Stimulated activated CD4-positive, alpha-beta T cell treated with anti-CD3 and anti-CD28 coated beads, TNF-alpha, amount 100 ng/mL, for 4 hours (primary cell): ENCODE results near the gene PTPRF.
A peak's percentile ranks its signal among the peaks of the same experiment; 100 is the strongest.

Experiments used
- DNase-seq, 3 experiments: peaks; one replicate each; pipeline ENCODE4 v3.0.0-alpha.2; 2020; ENCODE audit warnings: low read depth in 3 of 3

Gene PTPRF

DNA sequence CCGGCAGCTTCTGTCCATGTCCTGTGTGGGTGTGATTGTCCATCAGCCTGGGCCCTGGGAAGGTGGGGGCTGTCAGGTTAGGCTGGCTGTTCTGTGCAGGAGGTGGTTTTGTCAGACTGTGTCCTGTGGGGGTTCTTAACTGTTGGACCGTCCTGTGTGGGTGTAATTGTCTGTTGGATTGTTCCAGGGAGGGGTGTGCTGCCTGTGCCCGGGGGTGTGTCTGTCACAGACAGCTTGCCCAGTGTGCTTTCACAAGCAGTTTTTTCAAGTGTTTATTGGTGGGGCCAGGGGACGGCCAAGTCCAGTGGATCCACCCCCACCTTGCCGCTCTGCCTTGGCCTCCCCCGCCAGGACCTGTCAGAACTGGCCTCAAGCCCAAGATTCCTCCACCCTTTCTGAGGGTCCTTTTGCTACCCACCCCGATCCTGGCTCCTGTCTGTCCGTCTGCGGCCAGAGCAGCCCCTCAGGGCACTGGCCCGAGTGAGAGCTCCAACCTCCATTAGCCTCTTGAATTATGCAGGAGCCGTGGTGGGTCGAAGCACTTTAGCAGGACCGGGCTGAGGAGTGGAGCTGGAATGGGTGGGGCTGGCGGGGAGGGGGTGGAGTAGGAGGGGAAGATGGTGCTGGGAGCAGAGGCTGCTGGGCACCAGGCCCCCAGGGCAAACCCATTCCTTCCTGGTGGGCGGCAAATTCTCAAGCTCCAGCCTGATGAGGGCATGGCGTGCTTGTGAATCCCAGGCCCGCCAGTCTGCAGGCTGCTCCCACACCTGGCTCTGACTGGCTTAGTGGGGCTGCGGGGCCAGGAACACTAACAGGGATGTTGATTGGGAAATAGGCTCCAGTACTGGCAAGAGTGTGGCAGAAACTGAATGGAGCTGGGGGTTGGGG is 47.2 kb downstream of the PTPRF start:
- no peak for DNase-seq

DNA sequence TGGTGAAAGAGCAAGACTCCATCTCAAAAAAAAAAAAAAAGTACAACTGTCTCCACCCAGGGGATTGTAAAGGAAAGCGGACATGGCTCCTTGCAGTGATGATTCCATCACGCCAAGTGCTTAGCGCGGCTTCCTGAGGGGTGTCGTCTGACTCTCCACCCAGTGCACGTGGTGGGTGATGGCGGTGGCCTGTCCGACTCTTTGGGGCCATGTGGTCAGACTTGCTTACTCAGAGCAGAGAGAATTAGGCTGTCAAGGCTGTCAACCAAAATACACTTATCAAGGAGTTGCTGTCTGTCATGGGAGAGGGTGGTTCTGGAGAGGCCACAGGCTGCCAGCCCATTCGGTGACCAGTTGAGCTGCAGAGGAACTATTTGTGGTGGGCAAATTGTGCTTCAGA is 49.4 kb downstream of the PTPRF start:
- no peak for DNase-seq

DNA sequence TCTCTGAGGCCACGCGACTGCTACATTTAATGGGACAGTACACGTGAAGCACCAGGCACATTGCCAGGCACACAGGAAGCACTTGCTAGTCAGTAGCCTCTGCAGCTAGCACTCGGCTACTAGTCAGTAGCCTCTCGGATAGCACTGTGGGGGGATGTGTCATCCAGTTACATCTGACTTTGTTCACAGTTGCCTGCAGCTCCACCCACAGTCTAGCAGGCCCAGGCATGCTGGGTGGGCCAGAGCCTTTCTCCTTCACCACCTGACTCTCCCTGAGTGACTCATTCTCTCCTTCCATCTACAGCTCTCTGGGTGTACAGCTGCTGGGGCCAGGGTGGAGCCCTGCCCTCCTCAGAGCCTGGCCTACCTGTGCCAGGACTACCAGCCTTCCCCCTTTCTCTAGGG is 51.5 kb downstream of the PTPRF start:
- DNase-seq, result peak in 1 of 3 experiments; percentile 18

DNA sequence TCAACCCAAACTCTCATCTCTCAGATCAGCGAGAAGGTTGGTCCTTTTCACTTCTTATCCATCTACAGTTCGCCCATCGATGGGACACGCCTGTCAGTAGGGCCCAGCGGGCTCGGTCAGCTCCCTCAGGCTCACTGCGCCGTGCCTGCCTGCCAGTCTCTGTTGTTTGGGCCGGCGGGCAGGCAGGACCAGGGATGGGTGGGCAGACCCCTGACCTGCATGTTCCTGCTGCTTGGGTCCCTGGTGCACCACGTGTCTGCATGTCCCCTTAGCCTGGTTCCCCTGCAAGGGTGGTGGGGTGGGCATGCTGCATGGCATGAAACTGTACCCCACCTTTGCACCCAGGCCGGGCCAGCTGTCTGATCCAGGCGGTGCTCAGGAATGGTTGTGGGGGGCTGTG is 52.4 kb downstream of the PTPRF start:
- no peak for DNase-seq

DNA sequence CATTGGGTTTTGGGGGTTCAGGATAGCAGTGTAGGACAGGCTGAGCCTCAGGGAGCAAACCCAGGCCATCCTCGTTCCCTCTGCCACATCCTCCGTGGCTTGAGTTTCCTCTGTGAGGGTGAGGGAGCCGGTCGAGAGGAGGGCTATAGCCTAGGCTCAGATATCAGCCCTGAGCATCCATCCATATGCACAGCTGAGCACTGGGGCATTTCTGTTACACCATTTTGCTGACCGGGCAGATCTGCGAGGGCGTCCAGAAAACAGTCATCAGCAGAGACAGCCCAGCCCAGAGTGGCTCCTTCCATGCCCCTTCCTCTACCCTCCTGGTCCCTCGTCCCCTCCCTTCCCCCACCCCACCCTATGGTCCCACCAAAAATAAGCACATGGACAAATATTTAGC is 53.5 kb downstream of the PTPRF start:
- no peak for DNase-seq

DNA sequence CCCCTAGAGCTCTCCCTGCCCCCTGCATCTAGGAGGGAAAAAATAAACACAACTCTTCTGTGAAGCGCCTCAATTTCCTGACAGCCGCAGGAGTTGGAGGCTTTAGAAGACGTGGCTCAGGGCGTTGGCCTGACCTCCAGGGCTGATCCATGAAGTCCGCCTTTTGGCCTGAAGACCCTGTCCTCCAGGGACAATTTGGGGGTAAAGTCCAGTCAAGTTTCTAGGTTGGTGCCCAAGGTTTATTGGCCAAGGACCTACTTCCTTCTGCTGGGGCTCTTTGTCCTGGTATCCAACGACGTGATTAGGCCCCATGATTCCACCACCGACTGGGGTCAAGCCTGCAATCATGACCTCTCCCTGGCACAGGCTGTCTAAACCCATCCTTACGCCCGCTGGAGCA is 54.9 kb downstream of the PTPRF start:
- no peak for DNase-seq

DNA sequence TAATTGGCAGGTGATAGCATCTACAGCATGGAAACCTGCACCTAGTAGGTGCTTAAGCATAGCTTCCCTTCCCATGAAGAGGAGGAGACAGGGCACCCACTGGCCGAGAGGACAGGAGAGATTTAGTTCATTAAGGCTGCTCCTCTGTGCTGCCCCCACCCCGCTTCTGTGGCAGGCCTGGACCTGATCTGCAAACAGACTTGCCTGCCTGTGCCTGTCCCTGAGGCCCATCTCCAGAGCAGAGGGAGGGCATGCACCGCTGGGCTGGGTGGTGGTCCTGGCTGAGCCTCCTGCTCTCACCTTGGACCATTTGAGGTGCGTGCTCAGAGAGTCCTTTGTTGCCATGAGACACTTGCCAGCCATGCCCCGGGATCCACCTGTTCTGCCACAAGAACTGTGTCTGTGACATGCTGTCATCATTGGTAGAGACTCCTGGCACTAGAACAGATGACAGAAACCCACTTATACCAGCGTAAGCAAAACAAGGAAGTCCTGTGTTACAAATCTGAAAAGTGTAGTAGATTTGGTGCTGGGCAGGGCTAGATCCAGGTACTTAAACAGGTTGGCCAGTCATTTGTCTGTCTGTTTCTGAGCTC is 55.6 kb downstream of the PTPRF start:
- no peak for DNase-seq

DNA sequence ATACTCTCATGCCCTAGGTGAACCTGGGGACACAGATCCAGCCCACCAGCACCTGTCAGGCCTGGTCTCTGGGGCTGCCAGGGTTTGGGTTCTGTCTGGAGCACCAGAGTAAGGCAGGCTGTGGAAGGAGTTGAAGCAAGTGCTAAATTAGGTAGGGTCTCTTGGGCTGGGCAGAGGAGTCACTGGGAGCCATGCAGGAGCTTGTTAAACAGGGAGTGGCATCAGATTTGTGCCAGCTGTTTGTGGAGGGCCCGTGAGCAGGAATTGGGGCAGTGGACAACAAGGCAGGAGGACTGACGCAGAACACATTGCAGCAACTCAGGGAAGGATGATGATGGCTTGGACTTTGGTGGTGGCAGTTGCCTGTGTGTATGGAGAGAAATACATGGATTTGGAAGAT is 56.3 kb downstream of the PTPRF start:
- DNase-seq, result no peak

DNA sequence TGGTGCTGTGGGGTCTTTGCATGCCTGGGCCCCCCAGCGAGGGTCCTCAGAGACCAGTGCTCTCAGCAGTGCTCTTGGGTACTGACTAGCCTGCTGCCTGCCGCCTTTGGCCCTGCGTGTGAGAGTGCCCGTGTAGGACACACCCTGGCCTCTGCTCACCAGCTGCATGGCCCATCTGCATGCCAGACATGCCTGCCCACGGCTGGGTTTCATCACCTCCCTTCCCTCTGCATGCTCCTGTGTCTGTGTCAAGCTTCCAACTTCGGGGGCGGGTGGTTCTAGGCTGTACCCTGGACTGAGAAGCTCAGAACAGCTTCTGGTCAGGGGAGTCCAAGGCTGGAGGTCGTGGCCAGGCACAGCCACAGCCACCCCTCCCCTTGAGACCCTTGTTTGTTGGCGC is 56.9 kb downstream of the PTPRF start:
- no peak for DNase-seq

DNA sequence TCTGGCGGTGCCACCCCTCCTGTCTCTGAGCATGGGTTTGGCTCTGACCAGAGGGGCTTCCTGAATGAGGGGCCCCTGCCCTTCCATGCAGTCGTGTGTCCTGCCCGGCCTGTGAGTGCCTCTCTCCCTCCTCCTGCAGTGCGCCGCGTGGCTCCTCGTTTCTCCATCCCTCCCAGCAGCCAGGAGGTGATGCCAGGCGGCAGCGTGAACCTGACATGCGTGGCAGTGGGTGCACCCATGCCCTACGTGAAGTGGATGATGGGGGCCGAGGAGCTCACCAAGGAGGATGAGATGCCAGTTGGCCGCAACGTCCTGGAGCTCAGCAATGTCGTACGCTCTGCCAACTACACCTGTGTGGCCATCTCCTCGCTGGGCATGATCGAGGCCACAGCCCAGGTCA is 57.9 kb downstream of the PTPRF start:
- no peak for DNase-seq

DNA sequence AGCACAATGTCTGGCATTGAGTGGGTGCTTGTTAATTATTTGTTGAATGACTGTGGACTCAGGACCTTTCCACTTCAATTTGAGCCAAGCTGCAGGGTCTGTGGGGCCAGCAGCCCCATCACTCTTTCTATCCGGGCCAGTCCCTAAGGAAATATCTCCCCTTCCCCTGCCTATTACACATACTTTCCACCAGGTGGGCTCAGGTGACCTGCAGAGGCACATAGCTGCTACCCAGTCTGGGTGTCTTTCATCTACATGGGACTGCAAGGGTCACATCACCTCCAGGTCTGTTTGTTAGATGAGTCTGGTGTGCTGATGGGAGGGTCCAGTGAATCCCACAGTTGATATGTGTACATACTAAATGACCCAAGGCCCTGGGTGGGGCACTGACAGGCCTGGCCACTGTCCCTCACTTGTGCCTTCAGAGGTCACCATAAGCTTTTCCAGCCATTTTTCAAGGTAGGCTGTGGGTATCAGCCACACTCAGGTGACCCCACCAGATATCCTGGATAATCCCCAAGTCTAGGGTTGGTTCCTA is 59.8 kb downstream of the PTPRF start:
- no peak for DNase-seq

DNA sequence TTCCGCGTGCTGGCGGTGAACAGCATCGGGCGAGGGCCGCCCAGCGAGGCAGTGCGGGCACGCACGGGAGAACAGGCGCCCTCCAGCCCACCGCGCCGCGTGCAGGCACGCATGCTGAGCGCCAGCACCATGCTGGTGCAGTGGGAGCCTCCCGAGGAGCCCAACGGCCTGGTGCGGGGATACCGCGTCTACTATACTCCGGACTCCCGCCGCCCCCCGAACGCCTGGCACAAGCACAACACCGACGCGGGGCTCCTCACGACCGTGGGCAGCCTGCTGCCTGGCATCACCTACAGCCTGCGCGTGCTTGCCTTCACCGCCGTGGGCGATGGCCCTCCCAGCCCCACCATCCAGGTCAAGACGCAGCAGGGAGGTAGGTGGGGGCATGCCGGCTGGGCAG is 60.5 kb downstream of the PTPRF start:
- no peak for DNase-seq

DNA sequence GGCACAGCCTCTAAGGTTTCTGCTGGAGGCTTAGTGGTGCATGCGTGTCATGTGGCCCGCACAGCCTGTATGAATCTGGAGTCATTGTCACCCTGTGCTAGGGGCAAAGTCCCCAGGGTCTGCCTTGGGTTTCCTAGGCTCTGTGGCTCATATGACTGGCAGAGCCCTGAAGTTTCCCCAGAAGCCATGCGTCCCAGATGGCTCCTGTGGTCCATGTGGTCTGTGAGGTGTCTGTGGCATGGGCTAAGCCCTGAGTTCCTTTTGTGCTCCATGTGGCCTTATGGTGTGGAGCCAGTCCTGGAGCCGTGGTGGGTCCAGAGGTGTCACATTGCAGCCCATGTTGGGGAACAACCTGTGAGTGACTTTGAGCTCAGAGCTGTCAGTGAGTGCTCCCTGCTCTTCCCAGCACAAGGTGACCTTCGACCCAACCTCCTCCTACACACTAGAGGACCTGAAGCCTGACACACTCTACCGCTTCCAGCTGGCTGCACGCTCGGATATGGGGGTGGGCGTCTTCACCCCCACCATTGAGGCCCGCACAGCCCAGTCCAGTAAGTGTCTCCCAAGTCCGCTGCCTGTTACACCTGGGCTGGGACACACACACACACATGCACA is 61.5 kb downstream of the PTPRF start:
- no peak for DNase-seq

DNA sequence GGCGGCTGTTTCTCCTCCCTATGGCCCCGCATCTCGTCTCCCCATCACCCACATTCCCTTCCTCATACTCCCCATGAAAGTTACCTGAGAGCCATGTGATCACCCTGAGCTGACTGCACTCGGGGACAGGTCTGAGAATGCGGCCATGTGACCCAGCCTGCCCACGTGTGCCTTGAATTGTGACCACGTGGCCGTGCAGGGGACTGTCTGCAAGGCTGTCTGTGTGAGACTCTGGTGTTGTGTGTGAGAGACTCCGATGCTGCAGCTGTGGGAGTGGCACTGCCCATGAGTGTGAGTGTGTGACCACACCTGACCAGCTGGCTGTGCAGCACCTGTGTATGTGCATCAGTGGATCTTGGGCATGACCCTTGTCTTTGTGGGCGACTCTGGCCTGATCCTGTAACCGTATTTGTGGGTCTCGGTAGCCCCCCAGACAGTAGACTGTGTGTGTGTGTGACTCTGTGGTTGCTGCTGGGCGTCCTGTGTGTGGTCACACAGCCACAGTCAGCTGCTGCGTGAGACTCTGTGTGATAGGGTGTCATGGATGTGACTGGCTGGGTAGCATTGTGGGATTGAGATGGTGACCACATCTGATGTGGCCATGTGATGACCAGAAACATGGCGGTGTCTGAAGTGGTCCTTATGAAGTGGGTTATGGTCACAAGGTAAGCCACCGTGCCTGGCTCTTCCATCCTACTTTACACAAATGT is 62.4 kb downstream of the PTPRF start:
- no peak for DNase-seq

DNA sequence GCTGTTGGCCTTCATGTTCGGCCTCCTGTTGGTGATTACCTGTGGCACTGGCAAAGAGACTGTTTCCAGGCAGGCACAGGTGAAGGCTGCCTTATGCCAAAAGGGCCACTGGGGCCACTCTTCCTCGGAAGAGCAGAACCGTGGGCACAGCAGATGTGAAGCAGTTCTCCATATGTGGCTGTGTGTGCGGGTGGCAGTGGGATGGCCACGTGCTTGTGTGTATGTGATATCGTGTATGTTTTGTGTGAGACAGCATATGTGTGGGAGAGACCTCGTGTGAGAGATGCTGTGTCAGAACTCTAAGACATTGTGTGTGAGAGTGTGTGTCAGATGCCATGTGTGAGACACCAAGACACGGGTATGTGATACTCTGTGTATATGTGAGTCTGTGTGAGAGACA is 65.9 kb downstream of the PTPRF start:
- no peak for DNase-seq

DNA sequence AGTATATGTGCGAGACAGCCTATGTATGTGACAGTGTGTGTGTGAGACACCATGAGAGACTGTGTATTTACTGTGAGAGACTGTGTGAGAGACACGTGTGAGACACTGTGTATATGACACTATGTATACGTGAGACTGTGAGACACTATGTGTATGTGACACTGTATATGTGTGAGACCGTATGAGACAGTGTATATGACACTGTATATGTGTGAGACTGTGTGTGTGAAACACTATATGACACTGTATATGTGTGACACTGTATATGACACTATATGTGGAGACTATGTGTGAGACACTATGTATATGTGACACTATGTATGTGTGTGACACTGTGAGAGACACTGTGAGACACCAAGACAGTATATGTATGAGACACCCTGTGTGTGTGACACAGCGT is 66.3 kb downstream of the PTPRF start:
- no peak for DNase-seq

DNA sequence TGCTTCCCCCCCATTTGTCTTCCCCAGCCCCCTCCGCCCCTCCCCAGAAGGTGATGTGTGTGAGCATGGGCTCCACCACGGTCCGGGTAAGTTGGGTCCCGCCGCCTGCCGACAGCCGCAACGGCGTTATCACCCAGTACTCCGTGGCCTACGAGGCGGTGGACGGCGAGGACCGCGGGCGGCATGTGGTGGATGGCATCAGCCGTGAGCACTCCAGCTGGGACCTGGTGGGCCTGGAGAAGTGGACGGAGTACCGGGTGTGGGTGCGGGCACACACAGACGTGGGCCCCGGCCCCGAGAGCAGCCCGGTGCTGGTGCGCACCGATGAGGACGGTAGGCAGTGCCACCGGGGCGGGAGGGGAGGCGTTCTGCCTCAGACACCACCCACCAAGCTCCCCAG is 67.0 kb downstream of the PTPRF start:
- DNase-seq, result no peak

DNA sequence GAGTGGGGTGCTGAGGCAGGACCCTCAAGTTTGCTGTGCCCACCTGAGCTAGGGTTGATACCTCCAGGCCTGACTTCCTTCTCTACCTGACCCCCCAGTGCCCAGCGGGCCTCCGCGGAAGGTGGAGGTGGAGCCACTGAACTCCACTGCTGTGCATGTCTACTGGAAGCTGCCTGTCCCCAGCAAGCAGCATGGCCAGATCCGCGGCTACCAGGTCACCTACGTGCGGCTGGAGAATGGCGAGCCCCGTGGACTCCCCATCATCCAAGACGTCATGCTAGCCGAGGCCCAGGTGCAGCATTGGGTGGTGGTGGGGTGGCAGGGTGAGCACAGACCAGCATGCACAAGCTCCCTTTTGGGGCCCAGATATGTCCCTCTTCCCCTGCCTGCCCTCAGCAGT is 67.9 kb downstream of the PTPRF start:
- no peak for DNase-seq

DNA sequence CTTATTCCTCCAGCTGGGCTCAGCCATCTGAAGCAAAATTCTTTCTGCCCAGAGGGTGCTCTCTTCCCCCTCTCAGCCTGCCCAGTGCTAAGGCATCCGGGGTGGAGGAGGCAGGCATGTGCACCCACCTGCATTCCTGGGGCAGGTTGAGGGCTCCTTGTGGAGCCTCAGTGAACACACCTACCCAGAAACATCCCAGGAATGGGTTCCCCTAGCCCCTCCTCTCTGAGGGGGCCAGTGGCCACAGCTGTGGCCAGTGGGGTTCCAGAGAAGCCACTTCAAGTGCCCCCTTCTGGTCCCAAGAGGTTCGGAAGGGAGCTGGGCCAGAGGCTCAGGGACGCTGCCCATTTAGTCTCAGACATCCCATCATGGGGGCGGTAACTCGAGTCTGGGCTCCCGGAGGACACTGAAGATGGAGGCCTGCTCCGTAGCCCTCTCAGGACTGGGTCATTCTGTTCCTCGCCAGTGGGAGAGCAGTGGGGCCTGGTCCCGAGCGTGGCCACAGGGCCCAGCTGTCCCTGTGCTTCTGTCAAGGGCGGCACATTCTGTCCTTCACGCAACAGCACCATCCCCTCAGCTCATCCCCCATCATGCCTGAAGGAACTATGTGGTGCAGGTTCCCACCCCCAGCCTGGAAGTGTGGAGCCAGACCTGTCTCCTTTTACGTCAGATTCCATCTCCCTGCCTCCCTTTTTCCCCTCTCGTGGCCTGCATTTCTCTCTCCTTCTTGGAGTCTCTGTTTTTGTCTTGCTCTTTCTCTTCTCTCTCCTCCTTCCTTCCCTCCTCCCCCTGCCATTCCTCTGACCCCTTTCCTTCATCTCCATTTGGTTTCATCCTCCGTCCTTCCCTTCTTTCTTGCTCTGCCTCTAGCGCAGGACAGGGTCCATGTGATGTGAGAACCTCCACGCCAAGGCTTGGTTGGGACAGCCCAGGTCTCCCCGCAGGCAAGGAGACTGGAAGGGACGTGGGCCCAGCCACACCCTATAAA is 69.6 kb downstream of the PTPRF start:
- DNase-seq, result no peak

DNA sequence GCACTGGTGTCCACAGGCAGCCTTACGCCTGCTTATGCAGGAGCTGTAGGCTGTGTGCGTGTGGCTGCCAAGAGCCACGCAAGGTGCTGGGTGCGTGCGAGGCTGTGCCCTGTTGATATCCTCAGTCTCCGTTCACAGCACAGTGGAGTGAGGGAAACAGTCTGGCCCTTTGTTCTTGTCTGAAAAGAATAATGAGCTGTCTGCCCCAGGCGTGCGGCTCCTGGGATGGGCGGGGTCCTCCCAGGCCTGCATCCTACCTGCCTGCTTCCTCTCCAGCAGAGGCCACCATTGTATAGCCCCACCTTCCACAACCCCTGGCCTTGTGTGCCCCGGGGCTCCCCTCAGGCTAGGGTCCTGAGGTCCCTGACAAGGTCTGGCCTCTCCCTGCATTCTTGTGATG is 72.3 kb downstream of the PTPRF start:
- no peak for DNase-seq

DNA sequence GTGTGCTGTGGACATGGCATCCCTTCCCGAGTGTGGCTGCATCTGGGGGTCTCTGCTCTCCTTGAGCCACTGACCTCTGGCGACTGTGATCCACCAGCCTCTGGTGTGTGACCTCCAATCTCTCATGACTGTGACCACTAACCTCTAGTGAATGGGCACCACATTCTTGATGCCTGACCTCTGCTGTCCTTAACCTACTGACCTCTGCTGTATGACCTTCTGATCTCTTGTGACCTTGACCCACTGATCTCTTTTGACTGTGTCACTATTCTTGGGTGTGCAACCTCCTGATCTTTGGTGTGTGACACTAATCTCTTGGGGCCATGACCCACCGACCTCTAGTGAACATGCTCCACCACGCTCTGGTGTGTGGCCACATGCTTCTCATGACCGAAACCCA is 73.5 kb downstream of the PTPRF start:
- no peak for DNase-seq
